GM18870 (cell line): ENCODE data around the gene WNT3A.

Experiments used
- ATAC-seq: cut with Tn5 transposase; IDR thresholded peaks from one replicate; pipeline ENCODE4 v1.9.1; 2021; ENCODE audit warnings: moderate library complexity; ENCODE audit not compliant: unreplicated experiment

The WNT3A gene

DNA sequence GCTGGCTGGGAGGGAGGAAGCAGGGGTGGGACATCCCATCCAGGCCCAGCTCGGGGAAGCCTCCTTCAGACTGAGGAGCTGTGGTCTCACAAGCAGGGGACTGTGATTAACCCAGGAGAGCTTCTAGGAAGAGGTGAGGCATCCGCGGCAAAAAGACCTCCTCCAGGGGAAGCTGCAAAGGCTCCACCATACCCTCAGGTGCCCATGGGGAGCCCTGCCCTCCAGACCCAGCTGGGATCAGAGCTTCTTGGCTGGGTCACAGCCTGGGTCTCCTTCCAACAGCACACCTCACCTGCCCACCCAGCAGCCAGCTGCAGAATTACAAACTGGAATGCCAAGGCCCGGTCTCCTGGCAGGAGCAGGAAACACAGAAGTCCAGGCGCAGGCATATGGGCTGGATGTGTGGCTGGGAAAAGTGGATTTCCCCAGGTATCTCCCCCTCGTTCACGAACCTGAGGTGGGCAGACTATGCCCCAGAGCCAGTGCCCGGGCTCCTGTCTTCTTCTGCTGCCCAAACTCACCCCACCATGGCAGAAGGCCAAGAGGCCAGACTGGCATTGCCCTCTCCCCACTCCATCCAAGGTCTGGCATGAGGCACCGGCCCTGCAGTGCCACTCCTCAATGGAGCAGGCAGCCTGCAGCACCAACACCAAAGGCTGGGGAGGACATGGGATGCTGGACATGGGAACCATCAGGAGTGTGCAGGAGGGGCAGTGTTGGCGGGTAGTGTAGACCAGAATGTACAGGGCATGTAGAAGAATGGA is 60.3 kb downstream of the WNT3A start:
- no peak for ATAC-seq

DNA sequence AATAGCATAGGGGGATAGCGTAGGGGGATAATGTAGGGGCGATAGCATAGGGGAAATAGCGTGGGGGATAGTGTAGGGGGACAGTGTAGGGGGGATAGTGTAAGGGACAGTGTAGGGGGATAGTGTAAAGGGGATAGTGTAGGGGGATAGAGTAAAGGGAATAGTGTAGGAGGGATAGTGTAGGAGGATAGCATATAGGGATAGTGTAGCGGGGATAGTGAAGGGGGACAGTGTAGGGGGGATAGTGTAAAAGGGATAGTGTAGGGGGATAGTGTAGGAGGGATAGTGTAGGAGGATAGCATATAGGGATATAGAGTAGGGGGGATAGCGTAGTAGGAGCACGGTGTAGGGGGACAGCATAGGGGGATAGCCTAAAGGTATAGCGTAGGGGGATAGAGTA is 61.6 kb downstream of the WNT3A start:
- no peak for ATAC-seq

DNA sequence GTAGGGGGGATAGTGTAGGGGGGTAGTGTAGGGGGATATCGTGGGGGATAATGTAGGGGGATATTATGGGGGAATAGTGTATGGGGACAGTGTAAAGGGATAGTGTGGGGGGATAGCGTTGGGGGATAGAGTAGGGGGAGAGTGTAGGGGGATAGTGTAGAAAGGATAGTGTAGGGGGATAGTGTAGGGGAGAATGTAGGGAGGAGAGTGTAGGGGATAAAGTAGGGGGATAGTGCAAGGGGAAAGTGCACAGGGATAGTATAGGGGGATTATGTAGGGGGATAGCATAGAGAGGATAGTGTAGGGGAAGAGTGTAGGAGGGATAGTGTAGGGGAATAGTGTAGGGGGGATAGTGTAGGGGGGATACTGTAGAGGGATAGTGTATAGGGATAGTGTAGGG is 63.4 kb downstream of the WNT3A start:
- ATAC-seq, result no peak

DNA sequence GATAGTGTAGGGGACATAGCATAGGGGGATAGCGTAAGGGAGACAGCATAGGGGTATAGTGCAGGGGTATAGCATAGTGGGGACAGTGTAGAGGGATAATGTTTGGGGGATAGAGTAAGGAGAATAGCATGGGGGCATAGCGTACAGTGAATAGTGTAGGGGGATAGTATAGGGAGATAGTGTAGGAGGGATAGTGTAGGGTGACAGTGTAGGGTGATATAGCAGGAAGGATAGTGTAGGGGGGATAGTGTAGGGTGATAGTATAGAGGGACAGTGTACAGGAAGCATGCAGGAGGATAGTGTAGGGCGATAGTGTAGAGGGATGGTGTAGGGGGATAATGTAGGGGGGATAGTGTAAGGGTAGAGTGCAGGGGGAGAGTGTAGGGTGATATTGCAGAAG is 64.1 kb downstream of the WNT3A start:
- no peak for ATAC-seq

DNA sequence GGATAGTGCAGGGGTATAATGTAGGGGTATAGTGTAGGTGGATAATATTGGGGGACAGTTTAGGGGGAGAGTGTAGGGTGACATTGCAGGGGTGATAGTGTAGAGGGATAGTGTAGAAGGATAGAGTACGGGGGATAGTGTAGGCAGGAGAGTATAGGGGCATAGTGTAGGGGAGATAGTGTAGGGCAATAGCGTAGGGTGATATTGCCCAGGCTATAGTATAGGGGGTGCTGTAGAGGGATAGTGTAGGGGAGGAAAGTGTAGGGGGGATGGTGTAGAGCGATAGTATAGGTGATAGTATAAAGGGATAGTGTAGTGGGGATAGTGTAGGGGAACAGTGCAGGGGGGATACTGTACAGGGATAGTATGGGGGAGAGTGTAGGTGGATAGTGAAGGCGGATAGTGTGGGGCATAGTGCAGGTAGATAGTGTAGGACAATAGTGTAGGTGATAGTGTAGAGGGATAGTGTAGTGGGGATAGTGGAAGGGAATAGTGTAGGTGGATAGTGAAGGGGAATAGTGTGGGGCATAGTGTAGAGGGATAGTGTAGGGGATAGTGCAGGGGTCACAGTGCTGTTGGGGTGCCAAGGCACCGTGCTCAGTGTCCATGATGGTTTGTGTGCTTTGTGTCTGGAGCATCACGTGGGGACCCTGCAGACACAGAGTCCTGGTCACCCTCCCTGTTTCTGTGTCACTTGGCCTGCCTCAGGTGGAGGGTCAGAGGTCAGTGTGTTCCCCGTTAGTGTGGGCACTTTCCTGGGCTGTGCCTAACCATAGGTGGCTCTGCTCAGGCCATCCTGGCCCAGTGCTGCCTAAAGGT is 65.2 kb downstream of the WNT3A start:
- no peak for ATAC-seq

DNA sequence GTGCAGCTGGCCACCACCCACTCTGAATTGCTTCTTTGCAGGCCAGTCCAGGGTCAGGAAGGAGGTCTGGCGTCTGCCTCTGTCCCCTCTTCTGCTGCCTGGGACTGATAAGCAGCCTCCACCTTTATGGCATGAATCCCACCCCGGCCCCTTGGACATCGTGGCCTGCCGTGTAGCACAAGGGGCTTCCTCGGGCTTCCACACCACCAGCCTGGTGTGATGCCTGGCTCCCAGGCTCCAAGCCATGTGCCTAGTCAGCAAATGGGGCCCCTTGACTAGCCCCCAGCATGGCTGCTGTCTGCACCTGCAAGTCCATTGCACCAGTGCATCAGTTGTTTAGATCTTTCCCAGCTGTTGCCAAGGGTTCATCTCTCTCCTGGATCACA is 65.9 kb downstream of the WNT3A start:
- ATAC-seq, result no peak

DNA sequence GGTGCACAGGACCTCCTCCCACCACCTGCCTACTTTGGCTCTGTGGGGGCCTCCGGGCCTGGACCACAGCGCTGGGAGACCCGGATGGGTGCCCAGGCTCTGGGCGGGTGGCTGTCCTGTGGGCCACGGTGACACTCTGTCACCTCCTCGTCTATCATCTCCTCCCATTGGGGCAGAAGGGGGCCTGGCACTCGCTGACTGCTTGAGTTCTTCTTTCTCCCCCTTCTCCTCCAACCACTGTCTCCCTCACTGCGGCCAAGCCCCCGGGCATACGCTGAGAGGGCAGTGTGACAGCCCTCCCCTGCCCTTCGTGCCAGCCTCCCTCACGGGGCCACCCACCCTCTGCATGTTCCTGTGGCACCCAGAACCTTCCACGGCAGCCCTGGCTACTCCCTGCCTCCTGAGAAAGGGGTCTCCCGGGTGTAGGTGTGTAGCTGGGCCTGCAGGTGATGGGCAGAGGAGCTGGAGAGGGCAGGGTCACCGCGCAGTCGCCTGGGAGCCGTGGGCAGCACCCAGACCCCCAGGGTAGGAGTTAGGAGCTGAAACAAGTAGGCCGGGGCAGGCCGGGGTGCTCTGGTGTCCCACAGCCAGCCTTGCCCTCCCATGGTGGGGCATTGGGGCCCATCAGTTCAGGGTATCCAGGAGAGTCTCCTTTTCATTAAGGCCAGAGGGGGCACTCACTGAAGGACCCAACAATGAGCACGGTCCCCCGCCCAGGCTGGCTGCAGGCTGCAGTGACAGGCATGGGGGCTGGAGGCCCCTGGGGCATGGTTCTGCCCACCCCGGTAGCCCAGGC is 66.5 kb downstream of the WNT3A start:
- ATAC-seq, result no peak

DNA sequence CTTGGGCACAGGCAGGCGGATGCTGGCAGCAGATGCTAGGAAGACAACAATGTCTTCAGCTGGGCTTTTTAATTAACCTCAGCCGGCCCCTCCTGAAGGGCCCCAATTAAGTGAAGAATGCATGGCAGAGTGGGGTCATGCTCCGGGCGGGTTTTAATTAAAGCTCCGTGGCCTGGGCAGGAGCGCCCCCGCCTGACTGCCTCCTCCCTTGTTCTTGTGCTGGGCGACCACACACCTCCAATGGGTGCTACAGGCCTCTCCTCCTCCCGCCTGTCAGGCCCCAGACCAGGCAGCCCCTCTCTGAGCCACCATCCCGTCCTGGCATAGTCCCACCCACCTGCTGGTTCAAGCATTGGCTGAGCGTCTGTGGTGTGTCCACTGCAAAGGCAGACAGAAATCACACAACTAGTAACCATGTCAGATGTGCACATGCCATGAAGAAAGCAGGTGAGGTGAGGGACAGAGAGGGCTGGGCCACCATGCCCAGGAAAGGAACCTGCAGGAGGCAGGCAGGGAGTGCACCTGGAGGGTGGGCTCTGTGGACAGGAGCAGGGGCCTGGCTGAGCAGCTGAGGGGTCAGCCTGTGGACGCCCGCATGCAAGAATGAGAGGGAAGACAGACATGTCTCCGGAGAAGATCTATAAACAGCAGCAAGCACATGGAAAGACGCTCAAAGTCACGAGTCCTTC is 67.2 kb downstream of the WNT3A start:
- ATAC-seq, result no peak

DNA sequence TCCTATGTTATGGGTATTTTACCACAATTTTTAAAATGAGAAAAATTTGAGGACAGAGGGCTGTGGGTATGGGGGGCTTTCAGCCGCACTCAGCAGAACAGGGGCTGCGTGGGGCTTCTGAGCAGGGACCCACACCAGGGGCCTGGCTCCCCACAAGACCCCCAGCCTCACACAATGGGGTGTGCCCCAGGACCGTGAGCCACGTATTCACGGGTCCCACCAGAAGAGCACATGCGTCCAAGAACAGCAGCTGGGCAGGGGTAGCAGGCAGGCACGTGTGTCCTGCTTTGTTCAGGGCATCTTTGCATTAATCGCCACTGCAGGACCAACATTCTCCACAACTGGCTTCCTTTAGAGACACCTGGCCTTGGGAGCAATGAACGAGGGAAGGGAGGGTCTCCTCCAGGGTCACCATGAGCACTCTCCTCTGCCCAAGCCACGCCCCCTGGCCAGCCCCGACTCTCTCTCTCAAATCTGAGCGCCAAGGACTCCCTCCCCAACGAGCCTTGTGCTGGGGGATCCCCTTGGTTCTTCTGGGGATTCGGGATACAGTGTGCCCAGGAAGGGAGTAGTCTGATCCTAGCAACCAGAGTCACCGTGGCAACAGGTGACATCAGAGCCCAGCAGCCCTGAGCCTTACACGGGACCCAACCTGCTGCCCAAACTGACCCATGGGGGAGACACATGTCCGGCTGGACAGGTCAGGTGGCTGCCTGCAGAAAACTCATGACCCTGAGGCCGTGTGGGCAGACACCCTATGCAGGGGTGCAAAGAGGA is 68.3 kb downstream of the WNT3A start:
- ATAC-seq, result no peak

DNA sequence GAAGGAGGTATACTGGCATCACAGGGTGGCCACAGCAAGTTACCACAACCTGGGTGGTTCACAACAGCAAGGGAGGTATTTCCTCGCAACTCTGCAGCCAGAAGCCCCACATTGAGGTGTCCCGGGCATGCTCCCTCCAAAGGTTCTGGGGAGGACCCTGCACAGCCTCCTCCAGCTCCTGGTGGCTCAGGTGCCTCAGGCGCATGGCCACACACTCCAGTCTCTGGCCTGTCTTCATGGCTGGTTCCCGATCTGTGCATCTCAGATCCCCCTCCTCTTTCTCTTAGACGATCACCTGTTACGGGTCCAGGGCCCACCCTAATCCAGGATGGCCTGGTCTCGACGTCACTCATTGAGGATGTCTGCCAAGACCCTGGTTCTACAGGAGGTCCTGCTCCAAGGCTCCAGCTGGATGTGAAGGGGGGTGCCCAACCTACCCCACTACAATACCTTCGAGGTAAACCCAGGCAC is 69.0 kb downstream of the WNT3A start:
- ATAC-seq, result no peak

DNA sequence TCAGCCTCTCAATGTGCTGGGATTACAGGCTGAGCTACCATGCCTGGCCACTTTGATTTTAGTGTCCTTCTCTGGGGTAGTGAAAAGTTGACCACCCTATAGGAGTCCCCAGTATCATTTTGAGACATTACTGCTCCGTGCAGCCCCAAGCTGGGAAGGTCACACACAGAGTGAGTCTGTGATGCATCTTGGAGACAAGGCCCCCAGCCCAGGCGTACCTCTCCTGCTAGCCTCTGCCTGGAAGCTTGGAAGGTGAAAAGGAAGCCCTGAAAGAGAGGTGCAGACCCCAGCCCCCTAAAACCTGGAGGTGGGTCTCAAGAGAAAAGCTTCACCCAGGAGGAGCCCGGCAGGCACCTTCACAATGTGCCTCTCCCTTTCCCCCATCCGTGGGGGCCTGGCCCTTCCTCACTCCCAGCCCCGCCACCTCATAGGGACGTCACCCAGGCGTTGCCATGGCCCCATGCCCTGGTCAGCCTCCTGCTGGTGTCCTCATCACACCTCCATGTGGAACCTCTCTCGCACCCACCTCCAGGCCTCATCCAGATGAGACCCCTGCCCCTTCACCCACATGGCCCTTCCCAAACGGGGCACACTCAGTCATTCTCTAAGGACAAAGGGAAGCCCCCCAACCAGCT is 70.1 kb downstream of the WNT3A start:
- no peak for ATAC-seq

DNA sequence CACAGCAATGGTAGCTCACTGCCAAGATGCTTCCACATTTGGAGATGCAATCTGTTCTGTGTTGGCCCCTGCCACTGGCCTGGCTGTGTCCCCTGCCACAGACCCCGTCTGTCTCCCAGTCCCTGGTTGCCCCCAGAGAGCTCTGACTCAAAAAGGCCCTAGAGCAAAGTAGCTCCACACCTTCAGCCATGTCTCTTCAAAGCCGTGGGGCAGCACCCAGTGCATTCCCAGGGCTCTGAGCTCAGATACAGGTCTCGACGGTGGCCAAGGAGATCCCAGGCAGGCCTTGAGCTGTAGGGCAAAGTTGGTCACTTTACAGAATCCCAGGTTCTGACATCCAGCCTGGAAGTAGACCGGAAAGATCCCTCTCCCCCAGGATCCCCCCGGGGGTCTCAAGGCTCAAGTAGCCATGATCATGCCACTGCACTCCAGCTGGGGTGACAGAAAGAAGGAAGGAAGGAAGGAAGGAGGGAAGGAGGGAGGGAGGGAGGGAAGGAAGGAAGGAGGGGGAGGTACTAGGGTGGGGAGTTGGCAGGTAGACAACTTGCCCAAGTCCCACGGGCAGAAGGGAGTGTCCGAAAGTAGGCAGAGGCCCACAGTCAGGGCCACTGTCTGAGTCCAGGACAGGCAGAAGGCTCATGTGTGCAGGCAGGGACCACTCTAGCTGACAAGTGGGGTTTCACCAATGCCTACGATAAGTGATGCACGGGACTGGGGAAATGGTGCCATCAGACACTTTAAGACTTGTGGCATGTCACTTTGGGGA is 71.0 kb downstream of the WNT3A start:
- no peak for ATAC-seq

DNA sequence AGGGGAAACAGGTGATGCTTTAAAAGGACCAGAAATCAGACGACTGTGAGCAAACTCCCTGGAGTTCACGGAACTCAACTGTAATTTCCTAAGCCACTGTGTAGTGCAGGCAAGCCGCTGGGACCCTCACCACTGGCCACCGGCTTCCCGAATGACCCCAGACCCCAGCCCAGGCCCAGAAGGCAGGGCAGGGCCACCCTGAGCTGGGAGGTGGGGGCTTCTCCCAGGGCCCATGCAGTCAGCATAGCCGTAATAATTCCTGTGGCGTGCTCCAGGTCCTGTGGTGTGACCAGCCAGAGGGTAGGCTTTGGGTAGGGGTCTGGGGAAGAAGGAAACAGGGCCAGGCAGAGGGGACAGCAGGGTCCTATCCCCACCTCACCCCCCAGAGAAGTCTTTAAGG is 72.2 kb downstream of the WNT3A start:
- no peak for ATAC-seq

DNA sequence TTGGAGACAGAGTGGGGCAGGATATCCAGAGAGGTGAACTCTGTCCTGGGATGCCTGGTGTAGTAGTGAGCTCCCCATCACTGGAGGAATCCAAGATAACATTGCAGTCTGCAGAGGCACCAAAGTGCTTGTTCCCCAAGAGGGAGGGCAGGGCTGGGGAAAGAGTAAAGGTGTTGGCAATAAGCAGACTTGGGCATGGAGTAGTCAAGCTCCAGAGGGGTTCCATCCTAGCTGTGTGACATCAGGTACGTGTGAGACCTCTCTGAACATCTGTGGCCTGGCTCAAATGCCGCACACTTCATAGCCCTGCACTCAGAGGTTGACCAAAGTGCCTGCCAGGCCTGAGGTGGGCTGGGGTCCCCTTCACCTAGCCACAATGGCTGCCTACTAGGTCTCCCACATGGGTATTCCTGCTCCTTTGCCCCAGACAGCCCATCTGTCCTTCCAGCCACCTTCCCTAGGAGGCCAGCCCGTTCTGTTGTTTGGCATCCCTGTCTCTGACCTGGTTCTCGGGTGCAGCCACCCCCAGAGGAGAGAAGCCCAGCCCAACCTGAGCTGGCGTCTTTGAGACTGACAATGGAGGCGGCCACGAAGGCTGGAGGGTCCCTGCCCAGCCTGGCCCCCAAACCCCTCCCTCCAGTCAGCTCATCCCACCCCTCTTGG is 72.9 kb downstream of the WNT3A start:
- no peak for ATAC-seq

DNA sequence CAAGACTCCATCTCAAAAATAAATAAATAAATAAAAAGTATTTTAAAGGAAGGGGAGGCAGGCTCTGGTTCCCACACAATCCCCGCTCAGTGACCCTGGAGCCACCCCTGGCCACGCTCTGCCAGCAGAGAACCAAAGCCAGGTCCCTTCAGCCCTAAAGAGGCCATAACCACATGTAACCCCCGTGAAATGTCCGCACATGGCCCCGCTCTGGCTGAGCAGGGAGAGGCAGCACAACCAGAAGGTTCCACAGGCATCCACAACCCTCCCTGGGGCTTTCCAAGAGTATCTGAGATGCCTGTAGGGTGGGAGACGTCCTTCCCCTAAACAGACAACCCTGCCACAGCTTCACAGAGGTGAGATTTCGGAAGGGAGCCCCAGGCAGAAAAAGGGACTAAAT is 74.3 kb downstream of the WNT3A start:
- no peak for ATAC-seq

DNA sequence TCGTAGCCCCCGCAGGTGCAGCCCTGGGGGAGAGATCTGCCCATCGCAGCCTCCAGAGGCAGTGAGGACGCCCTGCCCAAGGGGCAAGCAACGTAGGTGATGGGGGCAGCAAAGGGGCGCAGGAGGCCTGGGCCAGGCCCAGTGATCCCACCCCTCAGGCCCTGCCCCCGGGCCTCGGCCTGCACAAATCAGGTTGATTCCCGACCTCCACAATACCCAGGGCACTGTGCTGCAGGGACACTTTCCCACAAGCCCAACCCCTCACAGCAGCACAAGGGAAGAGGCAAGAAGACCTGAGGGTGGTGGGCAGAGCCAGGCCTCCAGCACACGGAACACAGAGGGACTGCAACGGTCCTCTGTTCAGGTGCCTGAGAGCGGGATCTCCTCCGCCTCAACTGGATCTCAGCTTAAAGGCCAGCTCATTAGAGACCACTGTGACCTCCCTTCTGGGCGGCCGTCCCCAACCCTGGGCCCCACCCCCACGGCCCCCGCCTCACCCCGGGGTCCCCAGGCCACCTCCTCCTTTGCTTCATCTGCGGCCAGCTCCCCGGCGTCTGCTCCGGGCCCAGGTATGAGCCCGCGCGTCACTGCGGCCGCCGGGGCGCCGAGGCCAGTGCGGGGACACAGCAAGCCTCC is 74.9 kb downstream of the WNT3A start:
- peak; percentile 23 for ATAC-seq

DNA sequence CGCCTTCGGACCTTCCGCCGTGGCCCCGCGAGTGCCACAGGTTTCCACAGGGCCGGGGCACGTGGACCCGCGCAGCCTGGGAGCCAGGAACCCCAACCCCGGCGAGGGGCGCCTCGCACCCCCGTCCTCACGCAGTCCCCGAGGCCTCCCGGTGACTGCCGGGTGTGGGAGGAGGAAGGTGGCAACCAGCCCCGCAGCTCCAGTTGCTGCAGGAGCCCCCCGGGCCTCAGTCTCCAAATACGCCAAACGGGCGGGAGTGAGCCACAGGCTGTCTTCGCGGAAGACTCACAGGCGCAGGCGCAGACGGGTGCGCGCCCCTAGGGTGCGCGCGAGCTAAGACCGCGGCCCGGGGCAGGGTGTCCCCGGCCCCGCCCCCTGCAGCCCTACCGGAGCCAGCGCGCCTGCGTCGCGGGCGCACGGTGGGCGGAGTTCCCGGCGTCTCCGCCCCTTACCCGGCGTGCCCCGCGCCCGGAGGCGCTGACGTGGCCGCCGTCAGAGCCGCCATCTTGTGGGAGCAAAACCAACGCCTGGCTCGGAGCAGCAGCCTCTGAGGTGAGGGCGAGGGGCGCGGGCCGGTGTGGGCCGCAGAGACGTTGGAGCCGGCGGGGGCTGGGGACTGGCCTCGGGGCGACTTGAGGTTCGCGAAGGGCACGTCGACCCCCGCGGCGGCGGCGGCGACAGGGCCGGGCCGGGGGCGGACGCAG is 75.6 kb downstream of the WNT3A start, which contains the start of gene ARF1:
Gene ARF1 (plus strand): TSS at position 495 of the 704 bp plus-strand sequence. CDS start 14,407 bp downstream, outside the sequence.
- peak; percentile 60 for ATAC-seq
